Measurements from ENCODE around the gene SPHK2.
"Not testable (repeated sequence)": the region's sequence is repeated elsewhere in the genome, so short reads cannot be mapped to it uniquely, and the experiment has no call there.

Gene SPHK2

GRCh38 chr19:48618916-48619691, at the start of gene SPHK2, which contains the start of gene RPL18:
SPHK2 (plus strand) TSS chr19:48619506; CDS start chr19:48620515, 1,009 bp downstream.
RPL18 (minus strand) TSS chr19:48619178; CDS start chr19:48619143, 35 bp downstream.
- DNase-seq = peak; percentile 91 to 97

GRCh38 chr19:48569814-48570213, 49.5 kb upstream of the SPHK2 start:
- no peak for DNase-seq

GRCh38 chr19:48571378-48572162, 47.7 kb upstream of the SPHK2 start:
- DNase-seq = no peak

GRCh38 chr19:48573163-48573505, 46.2 kb upstream of the SPHK2 start:
- DNase-seq = no peak

GRCh38 chr19:48575931-48576622, 43.2 kb upstream of the SPHK2 start:
- no peak for DNase-seq

- DNase-seq = not testable (repeated sequence)
Observed at GRCh38 chr19:48577908-48578307, 41.4 kb upstream of the SPHK2 start.

GRCh38 chr19:48578891-48579290, 40.4 kb upstream of the SPHK2 start:
- DNase-seq = no peak

GRCh38 chr19:48582168-48582567, 37.1 kb upstream of the SPHK2 start:
- no peak for DNase-seq

- no peak for DNase-seq
Observed at GRCh38 chr19:48587387-48587786, 31.9 kb upstream of the SPHK2 start.

GRCh38 chr19:48588670-48589401, 30.5 kb upstream of the SPHK2 start:
- DNase-seq = peak in 1 of 2 experiments; percentile 66

- DNase-seq = no peak
Observed at GRCh38 chr19:48591021-48591420, 28.3 kb upstream of the SPHK2 start.

- DNase-seq = no peak
Observed at GRCh38 chr19:48595171-48595570, 24.1 kb upstream of the SPHK2 start.

- no peak for DNase-seq
Observed at GRCh38 chr19:48595833-48596232, 23.5 kb upstream of the SPHK2 start.

GRCh38 chr19:48596237-48596636, 23.1 kb upstream of the SPHK2 start:
- no peak for DNase-seq

- DNase-seq = no peak
Observed at GRCh38 chr19:48596679-48597465, 22.4 kb upstream of the SPHK2 start.

- no peak for DNase-seq
Observed at GRCh38 chr19:48598996-48599700, 20.2 kb upstream of the SPHK2 start.

GRCh38 chr19:48600679-48601417, 18.5 kb upstream of the SPHK2 start:
- no peak for DNase-seq

GRCh38 chr19:48603001-48603400, 16.3 kb upstream of the SPHK2 start:
- no peak for DNase-seq

- DNase-seq = no peak
Observed at GRCh38 chr19:48603449-48603848, 15.9 kb upstream of the SPHK2 start.

- no peak for DNase-seq
Observed at GRCh38 chr19:48603850-48604249, 15.5 kb upstream of the SPHK2 start.
